ENCODE measurements around the gene KCNE5. TPM values are rescaled to one million over a fixed set of nuclear protein-coding genes. Genes with fewer than 3 reads are reported as not detected.
"Not testable (repeated sequence)": the region's sequence is repeated elsewhere in the genome, so short reads cannot be mapped to it uniquely, and the experiment has no call there.

The KCNE5 gene
- total and polyA plus RNA-seq, 10 of the 15 experiments (the other 5 are each of a cell fraction or from before 2014, with no cell fraction given): 0.08 to 0.54 (median 0.40) TPM

DNA sequence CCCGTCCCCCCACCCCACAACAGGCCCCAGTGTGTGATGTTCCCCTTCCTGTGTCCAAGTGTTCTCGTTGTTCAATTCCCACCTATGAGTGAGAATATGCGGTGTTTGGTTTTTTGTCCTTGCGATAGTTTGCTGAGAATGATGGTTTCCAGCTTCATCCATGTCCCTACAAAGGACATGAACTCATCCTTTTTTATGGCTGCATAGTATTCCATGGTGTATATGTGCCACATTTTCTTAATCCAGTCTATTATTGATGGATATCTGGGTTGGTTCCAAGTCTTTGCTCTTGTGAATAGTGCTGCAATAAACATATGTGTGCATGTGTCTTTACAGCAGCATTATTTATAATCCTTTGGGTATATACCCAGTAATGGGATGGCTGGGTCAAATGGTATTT, 32.4 kb upstream of the KCNE5 start:
- H3K9me3 ChIP-seq (replicated peaks; ENCODE audit: control insufficient read depth, insufficient read depth, low read length); H4K20me1 ChIP-seq (ENCODE audit: control insufficient read depth, insufficient read depth); H3K4me2 ChIP-seq (ENCODE audit: control insufficient read depth, insufficient read depth); H2AFZ ChIP-seq (ENCODE audit: control insufficient read depth, low read depth, low read length); H3K27me3 ChIP-seq (replicated peaks in 1 of 2; ENCODE audit: control insufficient read depth in 2 of 2, insufficient read depth in 2 of 2, low read length in 1 of 2); H3K27ac ChIP-seq (ENCODE audit: control insufficient read depth, insufficient read depth); H3K4me3 ChIP-seq; H3K79me2 ChIP-seq (ENCODE audit: control insufficient read depth, insufficient read depth, low read length); in situ Hi-C loops (cut with MboI); POLR2A ChIA-PET; BruUV-seq (replicated peaks); SMC1A ChIA-PET (ENCODE audit: uncharacterized antibody, unreplicated experiment); H3K4me1 ChIP-seq (ENCODE audit: control insufficient read depth, insufficient read depth, low read length); RAD21 ChIA-PET (ENCODE audit: unreplicated experiment); H3K9ac ChIP-seq (ENCODE audit: control insufficient read depth, insufficient read depth, low read length); ATAC-seq; intact Hi-C loops (cut with micrococcal nuclease; ENCODE audit: unreplicated experiment); FAIRE-seq; DNase-seq (ENCODE audit: low read depth, low spot score); CTCF ChIA-PET: not testable (repeated sequence)
- 0% methylated on average over 1 of the region's 4 CpGs for WGBS (ENCODE audit: insufficient coverage, insufficient replicate concordance, low lambda C conversion rate, missing lambda C conversion rate)
- peaks cover 0 to 11% of the 10 kb centered on the region in 2 experiments; a peak in 1 of 4 replicates for H3K36me3 ChIP-seq (ENCODE audit: control insufficient read depth in 2 of 2, insufficient read depth in 2 of 2, low read length in 1 of 2)

DNA sequence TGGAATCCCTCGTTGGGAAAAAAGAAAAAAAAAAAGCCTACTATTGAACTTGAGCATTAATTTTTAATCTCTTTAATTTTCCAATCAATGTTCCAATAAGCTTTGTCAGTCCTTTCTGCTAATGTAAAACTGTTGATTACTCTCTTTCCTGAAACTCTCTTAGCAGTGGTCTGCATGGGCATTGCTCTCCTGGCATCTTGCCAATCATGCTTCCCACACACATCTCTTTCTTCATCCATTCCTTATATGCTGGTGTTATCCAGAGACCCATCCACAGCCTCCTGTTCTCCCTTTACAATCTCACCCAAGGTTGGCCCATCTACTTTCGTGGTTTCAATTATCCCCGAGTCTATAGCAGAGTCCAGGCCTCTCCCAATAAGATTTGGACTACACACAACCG, 31.8 kb upstream of the KCNE5 start:
- Histone ChIP-seq H4K20me1 (ENCODE audit: control insufficient read depth, insufficient read depth) (no peaks in the 10 kb centered on the region), H3K4me3 (no peak overlapping the region), H3K9ac (ENCODE audit: control insufficient read depth, insufficient read depth, low read length) (no peak overlapping the region), H3K27ac (ENCODE audit: control insufficient read depth, insufficient read depth) (no peak overlapping the region), H3K9me3 (replicated peaks; ENCODE audit: control insufficient read depth, insufficient read depth, low read length) (no peaks in the 10 kb centered on the region), H3K79me2 (ENCODE audit: control insufficient read depth, insufficient read depth, low read length) (no peaks in the 10 kb centered on the region), H3K27me3 (replicated peaks in 1 of 2; ENCODE audit: control insufficient read depth in 2 of 2, insufficient read depth in 2 of 2, low read length in 1 of 2) (no peaks in the 10 kb centered on the region), H2AFZ (ENCODE audit: control insufficient read depth, low read depth, low read length) (no peak overlapping the region), H3K4me2 (ENCODE audit: control insufficient read depth, insufficient read depth) (no peak overlapping the region), H3K4me1 (ENCODE audit: control insufficient read depth, insufficient read depth, low read length) (no peaks in the 10 kb centered on the region), H3K36me3 (ENCODE audit: control insufficient read depth in 2 of 2, insufficient read depth in 2 of 2, low read length in 1 of 2) (peaks cover 0 to 11% of the 10 kb centered on the region in 2 experiments; a peak in 1 of 4 replicates)
- DNase-seq (ENCODE audit: low read depth, low spot score) (no peak), FAIRE-seq (no peak), ATAC-seq (no peak)
- intact Hi-C loops (cut with micrococcal nuclease; ENCODE audit: unreplicated experiment): no loop called here
- RAD21 ChIA-PET (ENCODE audit: unreplicated experiment): no interaction called here
- no TSS peak for BruUV-seq (replicated peaks)
- SMC1A ChIA-PET (ENCODE audit: uncharacterized antibody, unreplicated experiment): interaction anchor here (1.6 kb wide), 1 partner anchor 9 kb away, joined by 4 read pairs; no protein-coding TSS in a partner anchor
- CTCF ChIA-PET: no interaction called here
- in situ Hi-C loops (cut with MboI): no loop called here
- WGBS (ENCODE audit: insufficient coverage, insufficient replicate concordance, low lambda C conversion rate, missing lambda C conversion rate): 51% methylated on average over 4 of the region's 4 CpGs
- POLR2A ChIA-PET: no interaction called here
- TF ChIP-seq PML (IDR thresholded peaks at IDR 0.05; ENCODE audit: low read length): no peak
- TF ChIP-seq KLF5 (IDR thresholded peaks at IDR 0.05; ENCODE audit: partially characterized antibody): no peak
- TF ChIP-seq, protein P1, sequence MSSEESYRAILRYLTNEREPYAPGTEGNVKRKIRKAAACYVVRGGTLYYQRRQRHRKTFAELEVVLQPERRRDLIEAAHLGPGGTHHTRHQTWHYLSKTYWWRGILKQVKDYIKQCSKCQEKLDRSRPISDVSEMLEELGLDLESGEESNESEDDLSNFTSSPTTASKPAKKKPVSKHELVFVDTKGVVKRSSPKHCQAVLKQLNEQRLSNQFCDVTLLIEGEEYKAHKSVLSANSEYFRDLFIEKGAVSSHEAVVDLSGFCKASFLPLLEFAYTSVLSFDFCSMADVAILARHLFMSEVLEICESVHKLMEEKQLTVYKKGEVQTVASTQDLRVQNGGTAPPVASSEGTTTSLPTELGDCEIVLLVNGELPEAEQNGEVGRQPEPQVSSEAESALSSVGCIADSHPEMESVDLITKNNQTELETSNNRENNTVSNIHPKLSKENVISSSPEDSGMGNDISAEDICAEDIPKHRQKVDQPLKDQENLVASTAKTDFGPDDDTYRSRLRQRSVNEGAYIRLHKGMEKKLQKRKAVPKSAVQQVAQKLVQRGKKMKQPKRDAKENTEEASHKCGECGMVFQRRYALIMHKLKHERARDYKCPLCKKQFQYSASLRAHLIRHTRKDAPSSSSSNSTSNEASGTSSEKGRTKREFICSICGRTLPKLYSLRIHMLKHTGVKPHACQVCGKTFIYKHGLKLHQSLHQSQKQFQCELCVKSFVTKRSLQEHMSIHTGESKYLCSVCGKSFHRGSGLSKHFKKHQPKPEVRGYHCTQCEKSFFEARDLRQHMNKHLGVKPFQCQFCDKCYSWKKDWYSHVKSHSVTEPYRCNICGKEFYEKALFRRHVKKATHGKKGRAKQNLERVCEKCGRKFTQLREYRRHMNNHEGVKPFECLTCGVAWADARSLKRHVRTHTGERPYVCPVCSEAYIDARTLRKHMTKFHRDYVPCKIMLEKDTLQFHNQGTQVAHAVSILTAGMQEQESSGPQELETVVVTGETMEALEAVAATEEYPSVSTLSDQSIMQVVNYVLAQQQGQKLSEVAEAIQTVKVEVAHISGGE (CRISPR knock-in tag; IDR thresholded peaks at IDR 0.05): no peak
- TF ChIP-seq, protein P2, sequence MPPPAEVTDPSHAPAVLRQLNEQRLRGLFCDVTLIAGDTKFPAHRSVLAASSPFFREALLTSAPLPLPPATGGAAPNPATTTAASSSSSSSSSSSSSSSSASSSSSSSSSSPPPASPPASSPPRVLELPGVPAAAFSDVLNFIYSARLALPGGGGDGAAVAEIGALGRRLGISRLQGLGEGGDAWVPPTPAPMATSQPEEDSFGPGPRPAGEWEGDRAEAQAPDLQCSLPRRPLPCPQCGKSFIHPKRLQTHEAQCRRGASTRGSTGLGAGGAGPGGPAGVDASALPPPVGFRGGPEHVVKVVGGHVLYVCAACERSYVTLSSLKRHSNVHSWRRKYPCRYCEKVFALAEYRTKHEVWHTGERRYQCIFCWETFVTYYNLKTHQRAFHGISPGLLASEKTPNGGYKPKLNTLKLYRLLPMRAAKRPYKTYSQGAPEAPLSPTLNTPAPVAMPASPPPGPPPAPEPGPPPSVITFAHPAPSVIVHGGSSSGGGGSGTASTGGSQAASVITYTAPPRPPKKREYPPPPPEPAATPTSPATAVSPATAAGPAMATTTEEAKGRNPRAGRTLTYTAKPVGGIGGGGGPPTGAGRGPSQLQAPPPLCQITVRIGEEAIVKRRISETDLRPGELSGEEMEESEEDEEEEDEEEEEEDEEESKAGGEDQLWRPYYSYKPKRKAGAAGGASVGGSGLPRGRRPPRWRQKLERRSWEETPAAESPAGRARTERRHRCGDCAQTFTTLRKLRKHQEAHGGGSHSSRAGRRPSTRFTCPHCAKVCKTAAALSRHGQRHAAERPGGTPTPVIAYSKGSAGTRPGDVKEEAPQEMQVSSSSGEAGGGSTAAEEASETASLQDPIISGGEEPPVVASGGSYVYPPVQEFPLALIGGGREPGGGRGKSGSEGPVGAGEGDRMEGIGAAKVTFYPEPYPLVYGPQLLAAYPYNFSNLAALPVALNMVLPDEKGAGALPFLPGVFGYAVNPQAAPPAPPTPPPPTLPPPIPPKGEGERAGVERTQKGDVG (CRISPR knock-in tag; IDR thresholded peaks at IDR 0.05): no peak
- TF ChIP-seq RB1 (IDR thresholded peaks at IDR 0.05; ENCODE audit: borderline replicate concordance): no peak
- no peak for TF ChIP-seq SMAD1 (IDR thresholded peaks at IDR 0.05; ENCODE audit: low read depth, partially characterized antibody)
- TF ChIP-seq, protein P3, sequence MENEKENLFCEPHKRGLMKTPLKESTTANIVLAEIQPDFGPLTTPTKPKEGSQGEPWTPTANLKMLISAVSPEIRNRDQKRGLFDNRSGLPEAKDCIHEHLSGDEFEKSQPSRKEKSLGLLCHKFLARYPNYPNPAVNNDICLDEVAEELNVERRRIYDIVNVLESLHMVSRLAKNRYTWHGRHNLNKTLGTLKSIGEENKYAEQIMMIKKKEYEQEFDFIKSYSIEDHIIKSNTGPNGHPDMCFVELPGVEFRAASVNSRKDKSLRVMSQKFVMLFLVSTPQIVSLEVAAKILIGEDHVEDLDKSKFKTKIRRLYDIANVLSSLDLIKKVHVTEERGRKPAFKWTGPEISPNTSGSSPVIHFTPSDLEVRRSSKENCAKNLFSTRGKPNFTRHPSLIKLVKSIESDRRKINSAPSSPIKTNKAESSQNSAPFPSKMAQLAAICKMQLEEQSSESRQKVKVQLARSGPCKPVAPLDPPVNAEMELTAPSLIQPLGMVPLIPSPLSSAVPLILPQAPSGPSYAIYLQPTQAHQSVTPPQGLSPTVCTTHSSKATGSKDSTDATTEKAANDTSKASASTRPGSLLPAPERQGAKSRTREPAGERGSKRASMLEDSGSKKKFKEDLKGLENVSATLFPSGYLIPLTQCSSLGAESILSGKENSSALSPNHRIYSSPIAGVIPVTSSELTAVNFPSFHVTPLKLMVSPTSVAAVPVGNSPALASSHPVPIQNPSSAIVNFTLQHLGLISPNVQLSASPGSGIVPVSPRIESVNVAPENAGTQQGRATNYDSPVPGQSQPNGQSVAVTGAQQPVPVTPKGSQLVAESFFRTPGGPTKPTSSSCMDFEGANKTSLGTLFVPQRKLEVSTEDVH (IDR thresholded peaks at IDR 0.05; ENCODE audit: low read depth, partially characterized antibody): no peak
- no peak for TF ChIP-seq SIX5 (IDR thresholded peaks at IDR 0.05; ENCODE audit: low read depth, low read length, severe bottlenecking)
